ENCODE data around the gene ANKRD2.

Gene ANKRD2

DNA sequence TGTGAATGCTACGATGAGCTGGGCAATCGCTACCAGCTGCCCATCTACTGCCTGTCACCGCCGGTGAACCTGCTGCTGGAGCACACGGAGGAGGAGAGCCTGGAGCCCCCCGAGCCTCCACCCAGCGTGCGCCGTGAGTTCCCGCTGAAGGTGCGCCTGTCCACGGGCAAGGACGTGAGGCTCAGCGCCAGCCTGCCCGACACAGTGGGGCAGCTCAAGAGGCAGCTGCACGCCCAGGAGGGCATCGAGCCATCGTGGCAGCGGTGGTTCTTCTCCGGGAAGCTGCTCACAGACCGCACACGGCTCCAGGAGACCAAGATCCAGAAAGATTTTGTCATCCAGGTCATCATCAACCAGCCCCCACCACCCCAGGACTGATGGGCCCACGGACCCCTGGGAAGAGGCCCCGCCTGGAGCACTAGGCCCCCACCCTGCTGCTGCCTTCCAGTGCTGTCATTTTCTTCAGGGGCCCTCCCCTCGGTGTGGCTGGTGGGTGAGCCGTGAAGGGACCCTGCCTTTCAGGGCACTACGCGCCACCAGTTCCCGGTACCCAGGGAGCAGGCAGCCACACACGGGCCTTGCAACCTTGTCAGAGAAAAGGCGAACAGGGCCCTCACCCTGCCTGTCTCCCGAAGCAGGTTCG lies 2.3 kb upstream of the ANKRD2 start:
- H3K36me3 ChIP-seq: peaks cover 52% of the 10 kb centered on the region
- H3K9me3 ChIP-seq: no peaks in the 10 kb centered on the region
- no peak overlapping the region for H3K27ac ChIP-seq
- no peak overlapping the region for H3K4me3 ChIP-seq (ENCODE audit: low read depth in 1 of 2, low read length in 1 of 2)
- no peak for TF ChIP-seq CTCF (IDR thresholded peaks at IDR 0.05)
- no peaks in the 10 kb centered on the region for H3K4me1 ChIP-seq (ENCODE audit: control insufficient read depth in 1 of 2, insufficient read depth in 1 of 2, low read depth in 1 of 2, low read length in 1 of 2)
- H3K27me3 ChIP-seq: no peaks in the 10 kb centered on the region

DNA sequence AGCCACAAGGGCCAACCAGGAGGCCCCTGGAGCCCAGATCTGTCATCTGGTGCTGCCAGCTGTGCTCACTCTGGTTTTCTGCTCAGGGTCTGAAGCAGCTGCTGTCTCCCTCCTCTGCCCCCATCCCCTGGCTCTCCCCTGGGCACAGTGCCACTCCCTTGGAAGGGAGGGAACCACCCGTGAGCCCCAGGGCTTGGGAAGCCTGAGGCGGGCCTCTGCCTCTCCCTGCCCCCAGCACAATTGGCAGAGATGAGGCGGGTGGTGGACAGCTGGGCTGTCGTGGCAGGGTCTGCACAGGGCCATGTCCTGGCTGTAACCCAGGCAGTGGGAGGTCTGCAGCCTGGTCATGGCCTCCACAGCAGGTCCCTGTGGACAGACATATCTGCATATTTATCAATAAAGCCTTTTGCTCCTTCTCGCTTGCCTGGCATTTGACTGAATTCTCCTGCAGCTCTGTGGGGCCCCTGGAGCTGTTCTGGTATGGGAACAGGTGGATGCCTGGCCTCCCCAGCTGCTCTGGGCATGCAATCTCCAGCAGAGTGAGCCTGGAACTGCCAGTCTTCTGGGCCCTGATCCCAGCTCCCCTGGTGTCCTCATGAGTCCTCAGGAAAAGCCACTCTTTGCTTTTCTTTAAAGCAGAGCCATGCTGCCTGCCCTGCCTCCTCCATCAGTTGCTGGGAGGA lies 1.6 kb upstream of the ANKRD2 start:
- Histone ChIP-seq H3K9me3 (no peaks in the 10 kb centered on the region), H3K27ac (no peak overlapping the region), H3K36me3 (peaks cover 52% of the 10 kb centered on the region), H3K4me3 (ENCODE audit: low read depth in 1 of 2, low read length in 1 of 2) (no peak overlapping the region), H3K27me3 (no peaks in the 10 kb centered on the region), H3K4me1 (ENCODE audit: control insufficient read depth in 1 of 2, insufficient read depth in 1 of 2, low read depth in 1 of 2, low read length in 1 of 2) (no peaks in the 10 kb centered on the region)
- no peak for TF ChIP-seq CTCF (IDR thresholded peaks at IDR 0.05)

DNA sequence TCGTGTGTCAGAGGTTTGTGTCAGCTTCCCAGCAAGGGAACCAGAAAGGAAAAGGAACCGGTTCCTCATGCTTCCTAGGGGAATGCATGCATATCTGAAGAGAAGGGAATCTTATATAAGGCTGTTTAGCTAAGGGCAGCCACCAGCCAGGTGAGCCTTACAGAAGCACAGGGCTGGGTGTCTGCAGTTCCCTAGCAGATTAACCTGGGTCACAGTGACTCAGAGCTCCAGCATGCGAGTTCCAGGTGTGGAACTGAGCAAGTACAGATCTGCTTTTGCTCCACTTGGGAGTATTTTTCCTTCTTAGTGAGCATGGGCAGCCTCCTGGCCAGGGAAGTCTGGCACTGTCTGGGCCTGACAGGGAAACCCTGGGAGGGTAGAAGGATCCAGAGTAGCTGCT lies 957 bp upstream of the ANKRD2 start:
- Histone ChIP-seq H3K4me1 (ENCODE audit: control insufficient read depth in 1 of 2, insufficient read depth in 1 of 2, low read depth in 1 of 2, low read length in 1 of 2) (no peaks in the 10 kb centered on the region), H3K27ac (no peak overlapping the region), H3K27me3 (no peaks in the 10 kb centered on the region), H3K9me3 (no peaks in the 10 kb centered on the region), H3K4me3 (ENCODE audit: low read depth in 1 of 2, low read length in 1 of 2) (no peak overlapping the region), H3K36me3 (peaks cover 52% of the 10 kb centered on the region)
- no peak for TF ChIP-seq CTCF (IDR thresholded peaks at IDR 0.05)

DNA sequence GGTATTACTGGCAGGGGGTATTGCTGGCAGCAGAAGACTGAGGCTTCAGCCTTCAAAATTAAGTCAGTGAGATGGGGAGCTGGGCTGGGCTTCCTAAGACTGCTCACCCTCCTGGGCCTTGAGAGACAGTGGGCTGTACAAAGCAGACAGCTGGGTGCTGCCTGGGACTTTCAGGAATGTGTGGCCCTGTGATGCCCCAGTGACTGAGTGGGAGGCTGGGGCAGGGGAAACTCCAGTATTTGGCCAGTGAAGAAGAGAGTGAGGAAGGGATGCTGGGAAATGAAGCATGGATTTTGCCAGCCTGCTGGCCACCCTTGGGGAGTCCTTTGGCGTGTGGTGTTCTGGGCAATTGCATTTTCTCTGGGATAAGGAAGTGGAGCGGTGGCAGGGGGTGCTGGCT lies 442 bp downstream of the ANKRD2 start:
- TF ChIP-seq CTCF (IDR thresholded peaks at IDR 0.05): no peak
- Histone ChIP-seq H3K9me3 (no peaks in the 10 kb centered on the region), H3K4me3 (ENCODE audit: low read depth in 1 of 2, low read length in 1 of 2) (no peak overlapping the region), H3K27me3 (peaks cover 8% of the 10 kb centered on the region), H3K36me3 (peaks cover 46% of the 10 kb centered on the region), H3K4me1 (ENCODE audit: control insufficient read depth in 1 of 2, insufficient read depth in 1 of 2, low read depth in 1 of 2, low read length in 1 of 2) (no peaks in the 10 kb centered on the region), H3K27ac (no peak overlapping the region)

DNA sequence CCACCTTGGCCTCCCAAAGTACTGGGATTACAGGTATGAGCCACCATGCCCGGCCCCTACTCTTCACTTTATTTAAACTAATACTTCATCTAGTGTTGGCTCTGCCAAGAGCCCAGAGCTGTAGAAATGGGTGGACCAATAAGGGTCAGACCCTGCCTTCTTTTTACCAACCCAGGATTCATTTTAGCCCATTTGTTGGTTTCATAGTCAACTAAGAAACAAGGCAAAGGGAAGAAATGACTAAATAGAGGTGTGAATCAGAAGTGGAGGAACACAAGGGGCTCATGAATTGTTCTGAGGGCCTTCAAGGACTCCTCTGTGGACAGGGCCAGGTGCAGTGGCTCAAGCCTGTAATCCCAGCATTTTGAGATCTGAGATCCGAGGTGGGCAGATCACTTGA lies 1.1 kb downstream of the ANKRD2 start:
- H3K9me3 ChIP-seq: no peaks in the 10 kb centered on the region
- peaks cover 15% of the 10 kb centered on the region for H3K27me3 ChIP-seq
- H3K27ac ChIP-seq: no peak overlapping the region
- peaks cover 40% of the 10 kb centered on the region for H3K36me3 ChIP-seq
- H3K4me3 ChIP-seq (ENCODE audit: low read depth in 1 of 2, low read length in 1 of 2): no peak overlapping the region
- TF ChIP-seq CTCF (IDR thresholded peaks at IDR 0.05): no peak
- no peaks in the 10 kb centered on the region for H3K4me1 ChIP-seq (ENCODE audit: control insufficient read depth in 1 of 2, insufficient read depth in 1 of 2, low read depth in 1 of 2, low read length in 1 of 2)

All from neutrophil (primary cell).